HG02610 (cell line): ENCODE data around the gene WASF2.

Experiments used
- ATAC-seq: cut with Tn5 transposase; IDR thresholded peaks from one replicate; pipeline ENCODE4 v1.9.1; 2021; ENCODE audit warnings: mild to moderate bottlenecking, moderate library complexity; ENCODE audit not compliant: unreplicated experiment

WASF2 gene

GRCh38 chr1:27363766-27364695, 125.9 kb downstream of the WASF2 start:
- no peak for ATAC-seq

- ATAC-seq: no peak
These were observed 128.4 kb downstream of the WASF2 start for GRCh38 chr1:27361553-27361952.

GRCh38 chr1:27361044-27361402, 128.9 kb downstream of the WASF2 start:
- ATAC-seq: no peak

GRCh38 chr1:27360159-27361043, 129.6 kb downstream of the WASF2 start:
- no peak for ATAC-seq

- ATAC-seq: no peak
These were observed 130.2 kb downstream of the WASF2 start for GRCh38 chr1:27359822-27360158.

GRCh38 chr1:27358928-27359313, 131.0 kb downstream of the WASF2 start:
- no peak for ATAC-seq

GRCh38 chr1:27358038-27358927, 131.7 kb downstream of the WASF2 start:
- ATAC-seq: no peak

- ATAC-seq: no peak
These were observed 132.5 kb downstream of the WASF2 start for GRCh38 chr1:27357281-27358037.

GRCh38 chr1:27356619-27357280, 133.2 kb downstream of the WASF2 start:
- no peak for ATAC-seq

GRCh38 chr1:27356277-27356618, 133.7 kb downstream of the WASF2 start:
- ATAC-seq: no peak

- no peak for ATAC-seq
These were observed 134.3 kb downstream of the WASF2 start for GRCh38 chr1:27355683-27356082.
